NCI-H2196 treated with DMSO at 0.1 percent for 48 hours (cell line): ENCODE results near the gene MARCHF6.
"Not testable (repeated sequence)": the region's sequence is repeated elsewhere in the genome, so short reads cannot be mapped to it uniquely, and the experiment has no call there.

Source experiments
- DNase-seq: peaks from one replicate; lab custom pipeline; 2025; ENCODE audit not compliant: unreplicated experiment; lab: John Stamatoyannopoulos, UW

MARCHF6 gene

DNA sequence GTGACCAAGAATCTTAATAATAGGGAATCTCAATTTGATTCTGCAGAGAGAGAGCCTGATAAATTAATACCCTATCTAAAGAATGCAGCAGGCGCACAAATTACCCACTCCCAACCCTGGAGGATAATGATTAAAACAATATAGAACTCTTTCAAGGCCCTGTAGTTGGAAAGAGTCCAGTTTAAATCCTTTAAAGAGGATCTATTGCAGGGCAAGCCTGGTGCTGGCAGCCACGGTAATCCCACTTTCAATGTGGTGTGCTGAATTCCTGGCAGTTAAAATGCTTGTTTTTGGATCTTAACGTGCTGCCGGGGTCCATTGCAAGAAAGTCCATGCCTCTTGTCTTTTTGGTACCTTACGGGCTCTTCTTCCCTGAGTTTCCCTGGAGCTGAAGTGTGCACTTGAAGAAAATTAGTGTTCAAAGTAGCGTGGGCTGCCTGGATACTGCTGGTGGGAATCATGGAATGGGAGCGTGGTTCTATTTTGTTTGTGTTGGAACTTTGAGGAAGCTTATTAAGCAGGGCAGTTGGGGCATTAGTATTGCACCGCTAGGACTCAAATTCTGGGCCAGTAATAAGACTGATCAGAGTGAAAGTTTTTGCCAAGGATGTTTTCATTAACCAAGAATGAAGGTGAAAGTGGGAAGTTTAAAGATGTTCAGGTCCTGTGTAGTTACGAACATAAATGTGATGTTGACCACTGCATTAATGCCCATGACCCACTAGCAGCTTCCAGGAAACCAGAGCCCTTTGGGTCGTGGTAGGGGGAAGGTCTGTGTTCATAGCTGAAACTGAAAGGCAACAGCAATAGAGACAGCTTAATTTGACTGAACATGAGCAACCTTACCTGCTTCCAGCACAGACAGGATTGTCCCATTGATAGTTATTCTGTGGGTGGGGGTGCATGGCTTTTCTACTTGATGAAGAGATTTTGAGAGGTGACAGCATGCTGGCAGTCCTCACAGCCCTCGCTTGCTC is 20.8 kb downstream of the MARCHF6 start:
- DNase-seq = no peak

DNA sequence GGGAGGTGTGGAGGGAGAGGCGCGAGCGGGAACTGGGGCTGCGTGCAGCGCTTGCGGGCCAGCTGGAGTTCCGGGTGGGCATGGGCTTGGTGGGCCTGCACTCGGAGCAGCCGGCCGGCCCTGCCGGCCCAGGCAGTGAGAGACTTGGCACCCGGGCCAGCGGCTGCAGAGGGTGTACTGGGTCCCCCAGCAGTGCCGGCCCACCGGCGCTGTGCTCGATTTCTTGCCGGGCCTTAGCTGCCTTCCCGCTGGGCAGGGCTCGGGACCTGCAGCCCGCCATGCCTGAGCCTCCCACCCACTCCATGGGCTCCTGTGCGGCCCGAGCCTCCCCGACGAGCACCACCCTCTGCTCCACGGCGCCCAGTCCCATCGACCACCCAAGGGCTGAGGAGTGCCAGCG is 21.7 kb downstream of the MARCHF6 start:
- DNase-seq = not testable (repeated sequence)

DNA sequence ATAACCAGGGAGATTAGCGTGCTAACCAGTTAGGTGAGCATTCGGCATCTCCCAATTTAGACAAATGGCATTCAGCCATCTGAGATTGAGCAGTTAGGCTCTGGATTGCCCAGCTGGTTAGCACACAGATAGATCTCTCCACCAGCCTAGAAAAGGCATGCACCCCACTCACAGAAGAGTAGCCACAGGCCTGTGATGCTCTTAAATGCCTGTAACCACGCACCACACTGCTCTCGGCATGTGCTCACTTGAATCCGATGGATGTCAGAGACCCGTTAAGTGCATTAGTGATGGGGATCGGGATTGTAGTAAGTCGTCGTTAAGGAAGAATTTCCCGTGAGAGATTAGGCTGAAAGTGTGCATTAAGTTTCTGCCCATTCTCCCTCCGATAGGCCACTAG is 23.0 kb downstream of the MARCHF6 start:
- DNase-seq = no peak

DNA sequence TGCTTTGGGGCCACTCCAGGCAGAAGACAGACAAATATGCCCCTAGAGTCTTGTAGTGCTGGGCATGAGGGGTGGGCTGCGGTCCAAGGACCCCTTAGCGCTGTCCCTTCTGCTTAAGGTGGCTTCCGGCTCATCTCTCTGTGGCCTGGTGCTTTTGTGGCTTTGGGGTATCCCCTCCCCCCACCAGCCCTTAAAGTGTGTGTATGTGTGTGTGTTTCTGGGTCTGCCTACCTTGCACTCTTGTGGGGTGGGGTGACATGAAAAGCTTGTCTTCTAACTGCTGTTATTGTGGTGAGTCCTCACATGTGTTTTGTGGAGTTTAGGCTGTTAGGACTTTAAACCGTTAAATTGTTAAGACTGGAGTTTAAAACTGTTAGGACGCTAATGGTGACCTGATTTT is 23.6 kb downstream of the MARCHF6 start:
- no peak for DNase-seq

DNA sequence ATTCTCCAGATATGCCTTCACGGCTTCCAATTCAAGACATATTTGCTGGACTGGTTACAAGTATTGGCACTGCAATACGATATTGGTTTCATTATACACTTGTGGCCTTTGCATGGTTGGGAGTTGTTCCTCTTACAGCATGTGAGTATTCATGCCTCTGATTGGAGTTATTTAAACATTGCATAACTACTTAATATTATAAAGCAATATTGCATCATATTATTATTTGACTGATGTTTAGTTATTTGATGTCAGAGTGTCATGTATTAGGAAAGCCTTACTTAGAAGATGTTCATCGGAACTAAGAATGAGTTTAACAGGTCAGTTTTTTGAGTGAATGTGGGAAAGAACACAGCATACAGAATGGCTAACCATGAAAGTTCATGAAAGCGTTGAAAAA is 28.3 kb downstream of the MARCHF6 start:
- DNase-seq = no peak

DNA sequence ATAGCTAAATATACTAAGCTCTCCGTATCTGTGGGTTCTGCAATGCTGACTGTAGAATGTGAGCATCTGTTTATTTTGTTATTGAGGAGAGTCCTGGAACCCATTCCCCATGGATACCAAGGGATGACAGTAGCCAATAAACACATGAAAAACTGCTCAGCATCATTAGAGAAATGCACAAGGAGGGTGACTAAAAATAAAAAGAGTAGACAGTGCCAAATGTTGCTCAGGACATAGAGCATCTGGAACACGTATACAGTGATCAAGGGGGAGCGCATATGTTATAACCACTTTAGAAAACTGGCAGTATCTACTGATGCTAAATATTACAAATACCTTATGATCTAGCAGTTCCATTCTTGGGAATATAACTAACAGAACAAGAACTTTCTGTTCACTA is 31.0 kb downstream of the MARCHF6 start:
- no peak for DNase-seq

DNA sequence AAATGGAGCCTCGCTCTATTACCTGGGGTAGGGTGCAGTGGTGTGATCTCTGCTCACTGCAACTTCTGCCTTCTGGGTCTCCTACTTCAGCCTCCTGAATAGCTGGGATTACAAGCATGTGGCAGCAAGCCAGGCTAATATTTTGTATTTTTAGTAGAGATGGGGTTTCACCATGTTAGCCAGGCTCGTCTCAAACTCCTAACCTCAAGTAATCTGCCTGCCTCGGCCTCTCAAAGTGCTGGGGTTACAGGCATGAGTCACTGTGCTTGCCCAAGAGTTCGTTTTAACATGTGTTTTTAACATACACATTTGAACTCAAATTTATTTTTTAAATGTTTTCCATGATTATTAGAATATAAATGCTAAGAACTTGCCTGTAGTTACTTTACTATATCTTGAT is 34.2 kb downstream of the MARCHF6 start:
- no peak for DNase-seq

DNA sequence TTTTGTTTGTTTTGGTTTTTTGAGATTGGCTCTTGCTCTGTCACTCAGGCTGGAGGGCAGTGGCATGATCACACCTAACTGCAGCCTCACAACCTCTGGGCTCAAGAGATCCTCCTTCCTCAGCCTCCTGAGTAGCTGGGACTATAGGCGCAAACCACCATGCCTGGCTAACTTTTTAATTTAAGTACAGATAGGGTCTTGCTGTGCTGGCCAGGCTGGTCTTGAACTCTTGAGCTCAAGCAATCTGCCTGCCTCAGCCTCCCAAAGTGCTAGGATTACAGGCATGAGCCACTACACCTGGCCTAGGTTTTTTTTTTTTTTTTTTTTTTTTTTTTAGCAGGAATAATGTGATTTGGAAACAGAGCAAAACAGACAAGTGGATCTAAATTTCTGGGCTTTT is 37.6 kb downstream of the MARCHF6 start:
- no peak for DNase-seq

DNA sequence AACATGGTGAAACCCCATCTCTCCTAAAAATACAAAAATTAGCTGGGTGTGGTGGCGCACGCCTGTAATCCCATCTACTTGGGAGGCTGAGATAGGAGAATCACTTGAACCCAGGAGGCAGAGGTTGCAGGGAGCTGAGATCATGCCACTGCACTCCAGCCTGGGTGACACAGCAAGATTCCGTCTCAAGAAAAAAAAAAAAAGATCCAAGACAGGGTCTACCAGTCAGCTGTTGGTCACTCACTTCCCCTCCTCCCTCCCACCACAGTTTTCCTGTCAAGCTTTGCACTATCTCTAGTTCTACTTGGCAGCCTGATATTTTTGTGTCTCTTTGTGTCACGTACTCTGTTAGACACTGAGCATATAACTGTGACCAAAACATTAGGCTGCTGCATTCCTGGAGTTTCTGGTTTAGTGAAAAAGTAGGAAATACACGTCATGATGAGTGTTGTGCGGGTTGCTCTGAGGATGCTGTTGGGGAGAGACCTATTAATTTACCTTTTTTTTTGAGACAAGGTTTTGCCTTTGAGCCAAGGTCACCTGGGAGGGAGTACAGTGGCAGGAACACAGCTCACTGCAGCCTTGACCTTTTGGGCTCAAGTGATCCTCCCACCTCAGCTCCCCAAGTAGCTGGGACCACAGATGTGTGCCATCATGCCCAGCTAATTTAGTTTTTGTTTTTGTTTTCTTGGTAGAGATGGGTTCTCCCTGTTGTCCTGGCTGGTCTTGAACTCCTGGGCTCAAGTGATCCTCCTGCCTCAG is 39.3 kb downstream of the MARCHF6 start:
- DNase-seq = not testable (repeated sequence)

DNA sequence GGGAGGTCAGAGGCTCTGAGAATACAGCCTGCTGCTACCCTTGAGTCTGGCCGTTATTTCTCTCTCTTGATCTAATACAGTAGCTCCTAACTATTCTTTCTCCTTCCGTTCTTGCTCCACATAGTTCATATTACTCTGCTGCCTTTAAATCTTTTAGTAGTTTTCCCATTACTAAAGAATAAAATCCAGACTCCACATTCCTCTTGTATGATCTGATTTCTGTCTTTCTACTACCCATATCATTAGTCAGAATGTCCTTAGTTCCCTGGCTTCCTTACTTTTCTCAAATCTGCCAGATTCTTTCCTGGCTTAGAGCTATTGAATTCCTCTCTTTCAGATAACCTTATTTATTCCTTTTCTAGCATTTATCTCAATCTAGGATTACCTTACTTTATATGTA is 40.0 kb downstream of the MARCHF6 start:
- DNase-seq = no peak

DNA sequence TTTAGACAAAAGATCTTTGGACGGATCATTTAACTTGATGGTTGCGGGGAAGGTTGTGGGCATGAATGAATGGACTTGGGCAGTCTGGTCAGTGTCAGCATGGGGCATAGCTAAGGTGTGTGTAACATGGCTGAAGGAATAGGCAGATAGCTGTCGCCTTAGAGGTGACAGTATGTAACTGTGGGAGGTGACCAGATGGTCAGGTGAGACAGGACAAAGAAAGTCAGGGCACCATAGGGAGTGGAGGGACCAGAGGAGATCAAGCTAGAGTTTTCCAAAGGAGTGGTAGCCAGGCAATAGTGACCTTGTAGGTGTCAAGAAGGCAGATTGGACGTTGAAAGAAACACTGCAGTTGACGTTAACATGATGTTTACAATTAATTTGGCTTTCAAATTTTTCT is 43.1 kb downstream of the MARCHF6 start:
- no peak for DNase-seq

DNA sequence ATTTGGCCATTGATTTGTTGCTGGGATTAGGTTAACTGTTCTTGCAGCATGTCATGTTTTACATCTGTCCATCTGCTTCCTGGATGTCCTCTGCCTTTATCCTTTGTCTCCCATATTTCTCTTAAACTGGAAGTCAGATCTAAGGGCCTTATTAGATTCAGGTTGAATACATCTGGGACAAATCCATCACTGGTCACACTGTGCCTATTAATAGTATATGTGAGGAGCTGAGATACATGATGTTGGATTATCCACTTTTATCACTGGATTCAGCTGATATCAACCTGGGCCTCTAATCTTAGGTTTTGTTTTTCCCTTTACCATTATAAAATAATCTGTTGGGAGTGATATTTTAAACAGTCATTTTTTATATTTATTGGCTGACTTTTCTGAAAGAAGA is 46.3 kb downstream of the MARCHF6 start:
- DNase-seq = no peak

DNA sequence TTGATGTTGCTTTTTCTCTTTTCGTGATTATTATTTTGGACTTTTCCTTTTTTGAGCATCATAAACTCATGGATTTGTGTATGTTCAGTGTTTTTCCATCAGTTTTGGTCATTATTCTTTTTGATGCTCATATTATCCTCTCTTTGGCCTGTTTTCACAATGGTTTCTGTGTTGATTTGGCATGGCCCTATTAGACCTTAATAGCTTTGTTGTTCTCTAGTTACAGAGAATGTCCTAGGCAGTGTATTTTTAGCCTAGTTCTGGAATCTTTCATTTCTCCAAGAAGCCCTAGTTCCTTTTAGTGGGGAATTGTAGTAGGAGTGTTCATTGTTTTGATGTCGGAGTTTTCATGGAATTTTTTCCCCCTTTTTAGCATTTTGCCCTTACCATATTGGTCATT is 46.9 kb downstream of the MARCHF6 start:
- DNase-seq = no peak

DNA sequence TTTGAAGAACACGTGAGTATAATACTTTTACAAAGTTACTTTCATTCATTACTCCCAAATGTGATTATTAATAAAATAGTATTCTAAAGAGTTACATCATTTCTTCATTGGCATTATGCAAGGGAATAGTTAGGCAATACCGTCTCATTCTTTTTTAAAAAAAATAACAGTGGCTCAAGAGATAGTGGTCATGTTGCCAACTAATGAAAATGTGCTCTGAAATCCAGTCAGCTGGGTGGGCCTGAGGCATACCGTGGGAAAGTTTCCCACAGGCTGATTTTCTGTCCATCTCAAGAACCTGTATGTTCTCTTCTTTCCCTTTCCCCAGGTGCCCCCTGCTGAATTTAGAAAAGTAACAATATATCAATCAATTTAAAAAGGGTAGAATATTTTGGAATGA is 47.3 kb downstream of the MARCHF6 start:
- no peak for DNase-seq

DNA sequence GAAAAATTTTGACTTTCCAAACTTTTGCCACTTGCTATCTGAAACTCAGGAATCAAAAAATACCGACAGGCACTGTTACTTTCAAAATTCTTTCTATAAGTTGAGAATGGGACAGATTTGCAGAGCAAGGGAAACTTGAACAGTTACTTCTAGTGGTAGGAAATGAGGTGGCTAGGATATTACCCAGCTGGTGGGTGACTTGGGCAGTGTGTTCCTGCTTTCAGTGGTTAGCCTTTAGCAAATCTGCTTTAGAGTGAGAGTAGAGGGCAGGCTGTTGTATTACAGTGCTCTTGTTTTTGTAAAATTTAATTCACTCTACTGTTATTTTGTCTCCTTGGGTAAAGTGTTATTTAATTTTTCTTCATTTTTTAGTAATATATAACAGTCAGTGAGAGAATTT is 48.0 kb downstream of the MARCHF6 start:
- no peak for DNase-seq
